Heart left ventricle (tissue), 16 donors: ENCODE measurements around the gene CXXC1. TPM values are rescaled to one million over a fixed set of nuclear protein-coding genes. Genes with fewer than 3 reads are reported as not detected.

Experiments
- ATAC-seq, 4 donors: fragments of 200-7000 bp; cut with Tn5 transposase; one replicate each; pipeline ENCODE4 v1.9.1; 2020 to 2022; ENCODE audit warnings: moderate library complexity in 4 of 4, mild to moderate bottlenecking in 3 of 4, moderate number of reproducible peaks in 1 of 4
- DNase-seq, 5 donors: peaks; one replicate each; pipeline ENCODE4 v3.0.0-alpha.2; 2020
- H3K27ac ChIP-seq, 12 donors: fragments of 200-600 bp; sonication (generic) in 4 of 12; one replicate each; pipeline versions ENCODE4 v1.5.0 to v1.8.0; 2016 to 2022; ENCODE audit warnings: mild to moderate bottlenecking in 2 of 12
- H3K27me3 ChIP-seq, 9 donors: fragments of 200-600 bp; sonication (generic) in 2 of 9; one replicate each; pipeline versions ENCODE4 v1.5.1 to v1.8.0; 2016 to 2022; ENCODE audit warnings: mild to moderate bottlenecking in 3 of 9
- H3K36me3 ChIP-seq, 9 donors: fragments of 200-600 bp; sonication (generic) in 2 of 9; one replicate each; pipeline versions ENCODE4 v1.5.0 to v1.8.0; 2018 to 2022; ENCODE audit warnings: mild to moderate bottlenecking in 2 of 9
- H3K4me1 ChIP-seq, 12 donors: fragments of 200-600 bp; sonication (generic) in 4 of 12; one replicate each; pipeline versions ENCODE4 v1.5.0 to v1.8.0; 2016 to 2022; ENCODE audit warnings: mild to moderate bottlenecking in 3 of 12
- H3K4me3 ChIP-seq, 12 donors: fragments of 200-600 bp; sonication (generic) in 4 of 12; one replicate each; pipeline versions ENCODE4 v1.5.0 to v1.8.0; 2017 to 2022; ENCODE audit warnings: mild to moderate bottlenecking in 9 of 12, moderate library complexity in 4 of 12
- H3K9me3 ChIP-seq, 12 donors: fragments of 200-600 bp; sonication (generic) in 4 of 12; one replicate each; pipeline versions ENCODE4 v1.5.0 to v1.8.0; 2016 to 2022; ENCODE audit warnings: mild to moderate bottlenecking in 1 of 12
- CTCF ChIP-seq, 12 donors: fragments of 200-600 bp; sonication (generic) in 4 of 12; IDR thresholded peaks; one replicate each; pipeline versions ENCODE4 v1.5.0 to v1.8.0; 2018 to 2022; ENCODE audit warnings: antibody characterized with exemption in 12 of 12, mild to moderate bottlenecking in 5 of 12
- POLR2A ChIP-seq, 2 donors: fragments of 450-650 bp; IDR thresholded peaks; one replicate each; pipeline ENCODE4 v1.6.1; 2017; ENCODE audit warnings: antibody characterized with exemption in 2 of 2, mild to moderate bottlenecking in 2 of 2, moderate library complexity in 2 of 2
- WGBS, 4 donors: extraction: QIAGEN DNeasy Blood & Tissue Kit in 2 of 4; methylation state at CpG; one replicate each; pipeline versions ENCODE4 v1.1.5 to v1.1.7; 2013 to 2018; 5-methylcytosine and 5-hydroxymethylcytosine counted together
- intact Hi-C, 10 donors: fragments of 100-400 bp; cut with DNase I; formaldehyde crosslinking; loops; one replicate each; pipeline versions ENCODE4 v1.11.1 to v1.14.2; 2022
- polyA plus RNA-seq, 2 donors: library from polyadenylated mRNA; stranded (reverse); fragments of 200-250 nt; gene quantifications; one replicate each; pipeline ENCODE4 v1.2.3, GENCODE V29; 2013
- total RNA-seq, 9 donors: library from RNA; depleted of rRNA in 2 of 9; stranded (reverse); fragments of >200 nt in 2 of 9; fragmentation: NEBNext Ultra II Directional in 3 of 9; extraction: Animal tissue kit (Norgen Biotek cat#: 25700) in 3 of 9; gene quantifications; one replicate each; pipeline versions ENCODE4 v1.1.0 to v1.2.4, GENCODE V29; 2016 to 2023
- donor health status: ischemic (EF 13 %, LVEDD 7.1; RV severe dilation, severe dysfunction).
- donor health status: healthy with polysubstance abuse.
- donor health status: DM: no; HTN: yes; CAD: no.
- donor health status: DM: no; HTN: no; CAD: no.
- donor health status: ischemic (EF 25% LVEDD 6.9; RV normal size, moderate dysfunction).
- donor health status: ischemic (EF 25% LVEDD 5.7; RV mildly dilated, moderate dysfunction).
- donor health status: healthy.
- donor health status: DM: yes; HTN: yes; CAD: no.
- donor health status: ischemic (EF 35%, LVEDD 5.7; RV mildly dilated, moderate dysfunction).
- donor health status: nonischemic (EF 11% LVEDD 7.7; RV severe dilation, severe dysfunction).
- donor health status: DM: yes; HTN: yes; CAD: no.
- donor health status: PGD.
- donor health status: ischemic (EF 29% LVEDD 5.4; RV normal size, mild dysfunction).
- donor health status: nonischemic (EF 23%, LVEDD 6.1; RV moderate dilation, normal function).

Gene CXXC1
- total and polyA plus RNA-seq, 11 donors = 18.3 to 39.5 (median 34.5) TPM

DNA sequence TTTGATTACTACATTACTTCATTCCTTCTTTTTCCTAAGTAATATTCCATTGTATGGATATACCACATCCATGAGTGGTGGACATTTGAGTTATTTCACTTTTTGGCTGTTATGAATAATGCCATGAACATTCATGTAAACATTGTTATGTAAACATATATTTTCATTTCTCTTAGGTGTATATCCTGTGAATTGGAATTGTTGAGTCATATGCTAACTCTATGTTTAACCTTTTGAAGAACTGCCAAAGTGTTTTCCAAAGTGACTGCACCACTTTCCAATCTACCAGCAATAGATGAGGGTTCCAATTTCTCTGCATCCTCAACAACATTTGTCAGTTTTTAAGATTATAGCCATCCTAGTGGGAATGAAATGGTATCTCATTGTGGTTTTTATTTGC, 42.7 kb upstream of the CXXC1 start:
- Histone ChIP-seq H3K36me3 (no peaks in the 10 kb centered on the region), H3K4me1 (no peaks in the 10 kb centered on the region), H3K4me3 (no peak overlapping the region), H3K27me3 (peaks cover 0 to 3% (median 0%) of the 10 kb centered on the region in 9 donors), H3K9me3 (peaks cover 0 to 12% (median 0%) of the 10 kb centered on the region in 12 donors), H3K27ac (no peak overlapping the region)
- no peak for TF ChIP-seq POLR2A (IDR thresholded peaks at IDR 0.05)
- TF ChIP-seq CTCF (IDR thresholded peaks at IDR 0.05) = no peak
- intact Hi-C loops = loop anchor here in 1 of 10 donors (10.0 kb wide), 1 partner anchor 455 kb away; no protein-coding TSS in a partner anchor
- ATAC-seq (no peak), DNase-seq (no peak)

DNA sequence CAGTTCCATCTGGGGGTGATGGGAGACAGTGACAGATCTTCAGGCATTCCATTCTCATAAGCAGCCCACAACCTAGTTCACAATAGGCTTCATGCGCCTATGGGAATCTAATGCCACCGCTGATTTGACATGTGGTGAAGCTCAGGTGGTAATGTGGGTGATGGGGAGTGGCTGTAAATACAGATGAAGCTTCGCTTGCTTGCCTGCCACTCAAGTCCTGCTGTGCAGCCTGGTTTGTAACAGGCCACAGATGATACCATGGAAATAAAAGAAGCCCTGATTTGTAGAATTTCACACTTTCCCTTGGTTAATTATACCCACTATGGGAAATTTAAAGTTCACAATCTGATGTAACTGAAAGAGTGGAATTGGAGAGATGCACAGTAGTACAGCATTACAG, 40.5 kb upstream of the CXXC1 start:
- H3K4me3 ChIP-seq = no peak overlapping the region
- intact Hi-C loops = no loop called here
- WGBS, 4 donors = 74 to 83% (median 80%) methylated on average over 3 of the region's 3 CpGs

DNA sequence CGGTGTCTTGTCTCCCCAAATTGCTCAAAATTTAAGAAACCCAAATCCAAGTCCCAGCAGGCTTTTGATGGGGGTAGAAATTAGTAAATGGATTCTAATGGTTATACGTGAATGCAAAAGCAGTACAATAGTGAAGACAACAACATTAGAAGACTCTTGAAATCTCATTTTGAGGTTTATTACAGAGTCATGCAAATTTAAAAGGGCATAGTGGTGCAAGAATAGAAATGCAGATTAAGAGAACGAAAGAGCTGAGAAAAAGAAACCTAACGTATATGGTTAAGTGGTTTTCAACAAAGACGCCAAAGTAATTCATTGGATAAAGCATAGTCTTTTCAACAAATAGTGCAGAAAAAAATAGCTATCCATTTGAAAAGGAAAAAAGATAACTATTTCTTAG, 33.2 kb upstream of the CXXC1 start:
- no peak for ATAC-seq
- WGBS, 4 donors = 70 to 79% (median 77%) methylated on average over 5 of the region's 5 CpGs
- intact Hi-C loops = no loop called here

More for the DNA sequence above, 40.5 kb upstream of the CXXC1 start:
- TF ChIP-seq POLR2A (IDR thresholded peaks at IDR 0.05) (no peak), CTCF (IDR thresholded peaks at IDR 0.05) (no peak)
- Histone ChIP-seq H3K36me3 (no peaks in the 10 kb centered on the region), H3K27me3 (peaks cover 0 to 3% (median 0%) of the 10 kb centered on the region in 9 donors), H3K27ac (no peak overlapping the region), H3K4me1 (no peaks in the 10 kb centered on the region), H3K9me3 (peaks cover 0 to 12% (median 0%) of the 10 kb centered on the region in 12 donors)
- DNase-seq (no peak), ATAC-seq (no peak)

More for the DNA sequence above, 33.2 kb upstream of the CXXC1 start:
- Histone ChIP-seq H3K9me3 (no peaks in the 10 kb centered on the region), H3K36me3 (no peaks in the 10 kb centered on the region), H3K27me3 (peaks cover 0 to 11% (median 0%) of the 10 kb centered on the region in 9 donors), H3K27ac (no peak overlapping the region), H3K4me1 (no peaks in the 10 kb centered on the region), H3K4me3 (no peak overlapping the region)
- TF ChIP-seq CTCF (IDR thresholded peaks at IDR 0.05) (no peak), POLR2A (IDR thresholded peaks at IDR 0.05) (no peak)
- no peak for DNase-seq
